Activated T-helper 1 cell treated with Interleukin-2 at 50 U/mL for 16 hours (primary cell): Measurements from ENCODE around the gene IL4R.
"Not testable (repeated sequence)": the region's sequence is repeated elsewhere in the genome, so short reads cannot be mapped to it uniquely, and the experiment has no call there.

Experiments used
- DNase-seq: peaks from one replicate; pipeline ENCODE4 v3.0.0-alpha.2; 2020; ENCODE audit warnings: low read depth

IL4R gene

GRCh38 chr16:27381236-27381635 lies 67.5 kb downstream of the IL4R start:
- DNase-seq: no peak

DNA sequence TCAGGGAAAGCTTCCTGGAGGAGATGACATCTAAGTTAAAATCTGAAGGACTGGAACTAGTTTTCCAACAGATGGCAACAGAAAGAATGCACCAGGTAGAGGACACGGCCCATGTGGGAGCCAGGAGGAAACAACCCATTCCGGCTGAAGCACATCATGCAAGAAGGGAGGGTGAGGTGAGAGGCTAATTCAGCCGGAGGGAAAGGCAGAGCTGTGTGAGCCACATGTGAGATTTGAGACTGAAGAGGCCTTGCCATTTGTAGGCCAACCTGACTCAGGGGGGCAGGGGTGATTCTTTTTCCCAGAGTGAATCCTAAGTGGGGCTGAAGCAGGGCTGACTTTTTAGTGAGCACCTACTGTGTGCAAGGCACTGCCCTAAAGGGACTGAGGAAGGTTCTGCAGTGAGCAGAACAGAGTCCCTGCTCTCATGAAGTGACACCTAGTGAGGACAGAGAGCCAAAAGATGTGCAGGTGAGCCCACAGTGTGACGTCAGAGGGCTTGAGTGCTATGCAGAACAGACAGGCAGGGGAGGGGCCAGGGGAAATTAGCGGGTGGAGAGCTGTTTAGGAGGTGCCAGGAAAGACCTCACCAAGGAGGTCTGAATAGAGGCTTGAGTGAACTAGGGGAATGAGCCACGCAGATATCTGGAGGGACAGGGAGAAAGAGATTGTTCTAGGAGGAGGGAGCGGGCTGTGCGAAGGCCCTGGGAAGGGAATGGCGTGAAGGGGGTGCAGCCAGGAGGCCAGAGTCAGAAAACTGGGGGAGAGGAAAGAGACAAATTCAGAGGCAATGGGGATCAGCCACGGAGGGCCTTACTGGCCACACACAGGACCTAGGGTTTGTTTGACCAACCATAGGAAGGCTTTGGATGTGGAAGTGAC lies 68.4 kb downstream of the IL4R start:
- no peak for DNase-seq

DNA sequence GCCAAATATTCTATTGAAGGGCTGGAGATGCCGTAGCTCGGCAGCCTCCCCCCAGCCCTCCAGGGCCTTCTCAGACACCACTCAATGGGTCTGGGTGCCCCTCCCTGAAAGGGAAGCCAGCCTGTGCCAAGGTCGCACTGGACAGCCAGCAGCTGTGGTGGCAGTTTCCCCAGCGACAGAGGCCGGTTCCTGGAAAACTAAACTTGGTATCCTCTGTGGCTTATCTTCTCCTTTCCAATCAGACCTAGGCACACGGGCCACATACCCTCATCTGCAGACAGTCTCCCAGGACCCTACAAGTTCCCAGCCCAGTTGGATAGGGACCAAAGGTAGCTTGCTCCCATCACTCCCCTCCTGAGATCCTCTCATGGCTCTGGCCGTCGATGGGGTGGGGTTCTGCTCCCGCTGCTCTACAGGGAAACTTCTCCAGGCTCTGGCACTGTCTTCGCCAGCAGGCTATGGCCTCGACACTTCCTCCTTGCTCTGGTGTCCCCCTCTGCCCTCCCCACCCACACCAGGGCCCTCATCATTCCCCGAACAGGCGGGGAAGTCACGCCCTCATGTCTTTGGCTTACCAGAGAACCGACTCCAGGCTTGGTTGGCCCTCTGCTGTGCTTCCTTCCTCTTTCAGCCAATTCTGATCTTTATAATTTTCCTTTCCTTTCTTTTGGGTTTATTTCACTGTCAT lies 69.9 kb downstream of the IL4R start:
- no peak for DNase-seq

DNA sequence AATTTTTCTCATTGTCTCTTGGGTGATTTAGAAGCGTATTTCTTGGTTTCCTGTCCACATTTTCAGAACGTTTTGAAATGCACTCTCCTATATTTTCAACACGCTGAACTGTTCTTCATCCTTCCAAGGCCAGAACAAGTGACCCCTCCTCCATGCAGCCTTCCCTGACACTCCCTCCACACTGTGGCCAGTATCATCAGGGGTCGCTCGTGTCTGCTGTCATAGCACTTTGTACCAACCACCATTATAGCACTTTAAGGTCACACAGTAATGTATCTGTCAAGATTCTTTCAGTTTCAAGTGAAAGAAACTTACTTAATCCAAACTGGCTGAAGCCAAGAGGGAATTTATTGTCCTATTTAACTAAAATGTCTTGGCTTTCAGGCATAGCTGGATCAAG lies 70.7 kb downstream of the IL4R start:
- no peak for DNase-seq

DNA sequence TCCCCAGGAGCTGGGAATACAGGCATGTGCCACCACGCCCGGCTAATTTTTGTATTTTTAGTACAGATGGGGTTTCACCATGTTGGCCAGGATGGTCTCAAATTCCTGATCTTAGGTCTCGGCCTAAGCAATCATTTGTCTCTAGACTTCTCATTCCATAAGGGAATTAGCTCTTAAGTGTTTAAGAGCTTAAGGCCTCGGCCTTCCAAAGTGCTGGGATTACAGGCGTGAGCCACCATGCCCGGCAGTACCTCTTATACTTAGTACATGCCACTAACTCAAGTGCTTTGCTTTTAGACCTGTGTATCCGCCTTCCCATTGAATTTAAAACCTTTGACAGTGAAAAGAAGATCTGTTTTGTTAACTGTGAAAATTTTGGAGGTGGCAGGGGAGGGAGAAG lies 71.6 kb downstream of the IL4R start:
- no peak for DNase-seq

DNA sequence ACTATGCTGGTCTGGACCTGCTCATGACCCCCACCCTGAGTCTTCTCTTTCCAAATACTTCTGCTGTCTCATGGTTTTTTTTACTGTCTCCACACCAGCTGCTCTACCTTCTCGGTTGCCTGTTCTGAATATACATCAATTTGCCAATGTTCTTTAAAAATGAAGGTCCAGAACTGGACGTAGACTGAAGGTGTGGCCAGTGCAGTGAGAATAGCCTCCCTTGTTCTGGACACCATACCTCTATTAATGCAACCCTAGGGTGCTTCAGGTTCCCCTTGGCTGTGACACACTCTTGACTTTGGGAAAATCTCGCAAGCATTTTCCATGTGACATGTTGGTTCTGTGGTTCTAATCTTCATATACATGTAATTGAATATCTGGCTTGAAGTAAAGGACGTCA lies 72.9 kb downstream of the IL4R start:
- no peak for DNase-seq

- DNase-seq: no peak
Measured at GRCh38 chr16:27387724-27388123, 74.0 kb downstream of the IL4R start.

DNA sequence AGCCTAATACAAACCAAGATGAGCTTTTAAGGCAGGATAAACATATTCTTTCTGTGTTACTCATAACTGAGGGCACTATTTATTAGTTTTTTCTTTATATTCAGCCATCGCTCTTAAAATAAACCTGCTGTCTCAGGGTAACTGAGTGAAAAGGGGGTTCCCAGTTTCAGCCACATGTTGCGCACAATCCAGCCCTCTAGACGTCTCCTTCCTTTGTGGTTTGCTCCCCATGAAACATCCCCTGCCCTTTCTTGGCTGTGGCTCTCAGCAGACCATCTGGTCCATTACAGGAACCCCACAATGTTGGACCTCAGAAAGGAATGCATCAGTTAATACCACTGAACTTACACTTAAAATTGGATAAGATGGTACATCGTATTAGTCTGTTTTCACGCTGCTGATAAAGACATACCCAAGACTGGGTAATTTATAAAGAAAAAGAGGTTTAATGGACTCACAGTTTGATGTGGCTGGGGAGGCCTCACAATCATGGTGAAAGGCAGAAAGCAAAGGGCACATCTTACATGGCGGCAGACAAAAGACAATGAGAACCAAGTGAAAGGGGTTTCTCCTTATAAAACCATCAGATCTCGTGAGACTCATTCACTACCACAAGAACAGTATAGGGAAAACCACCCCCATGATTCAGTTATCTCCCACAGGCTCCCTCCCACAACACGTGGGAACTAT lies 75.6 kb downstream of the IL4R start:
- DNase-seq: no peak

- DNase-seq: no peak
Measured at GRCh38 chr16:27390151-27390550, 76.4 kb downstream of the IL4R start.

GRCh38 chr16:27392671-27393070 lies 78.9 kb downstream of the IL4R start:
- no peak for DNase-seq

GRCh38 chr16:27394516-27394915 lies 80.7 kb downstream of the IL4R start:
- no peak for DNase-seq

GRCh38 chr16:27398341-27398893 lies 84.6 kb downstream of the IL4R start:
- not testable (repeated sequence) for DNase-seq

DNA sequence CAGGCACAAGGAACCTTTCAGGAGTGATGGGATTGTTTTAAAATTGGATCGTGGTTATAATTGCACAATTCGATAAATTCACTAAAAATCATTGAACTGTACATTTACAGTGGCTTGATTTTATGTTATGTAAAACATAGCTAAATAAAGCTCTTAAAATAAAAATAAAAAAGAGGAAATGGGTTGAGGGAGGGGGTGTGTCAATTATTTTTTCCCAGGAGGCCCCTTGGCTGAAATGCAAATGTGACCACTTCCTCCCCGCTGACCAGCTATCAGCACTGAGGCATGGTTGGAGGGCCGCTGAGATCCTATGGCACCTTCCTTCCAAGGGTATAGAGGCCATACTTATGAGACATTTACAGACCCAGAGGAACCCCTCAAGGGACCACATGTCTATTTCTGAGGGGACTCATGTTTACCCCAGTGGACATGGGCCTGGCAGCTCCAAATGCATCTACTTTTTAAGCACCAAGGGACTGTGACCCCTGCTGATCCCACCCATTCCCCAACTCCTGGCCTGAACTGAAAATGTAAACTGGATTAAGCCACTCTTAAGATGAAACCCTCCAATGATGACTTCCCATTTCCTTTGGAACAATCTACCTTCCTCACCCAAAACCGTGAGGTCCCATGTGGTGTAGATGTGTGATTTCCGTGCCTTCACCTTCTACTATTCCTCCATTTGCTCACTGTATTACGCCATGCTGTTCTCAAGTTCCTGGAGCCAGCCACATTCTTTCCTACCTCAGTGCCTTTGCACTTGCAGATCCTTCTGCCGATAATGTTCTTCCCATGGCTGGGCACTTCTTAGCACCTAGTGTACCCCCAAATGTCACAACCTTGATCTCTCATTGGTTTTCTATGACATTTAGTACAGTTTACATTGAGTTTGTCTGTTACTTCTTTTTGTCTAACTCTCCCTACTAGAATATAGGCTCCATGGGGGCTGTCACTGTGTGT lies 85.4 kb downstream of the IL4R start:
- no peak for DNase-seq

GRCh38 chr16:27399969-27400368 lies 86.2 kb downstream of the IL4R start:
- no peak for DNase-seq

DNA sequence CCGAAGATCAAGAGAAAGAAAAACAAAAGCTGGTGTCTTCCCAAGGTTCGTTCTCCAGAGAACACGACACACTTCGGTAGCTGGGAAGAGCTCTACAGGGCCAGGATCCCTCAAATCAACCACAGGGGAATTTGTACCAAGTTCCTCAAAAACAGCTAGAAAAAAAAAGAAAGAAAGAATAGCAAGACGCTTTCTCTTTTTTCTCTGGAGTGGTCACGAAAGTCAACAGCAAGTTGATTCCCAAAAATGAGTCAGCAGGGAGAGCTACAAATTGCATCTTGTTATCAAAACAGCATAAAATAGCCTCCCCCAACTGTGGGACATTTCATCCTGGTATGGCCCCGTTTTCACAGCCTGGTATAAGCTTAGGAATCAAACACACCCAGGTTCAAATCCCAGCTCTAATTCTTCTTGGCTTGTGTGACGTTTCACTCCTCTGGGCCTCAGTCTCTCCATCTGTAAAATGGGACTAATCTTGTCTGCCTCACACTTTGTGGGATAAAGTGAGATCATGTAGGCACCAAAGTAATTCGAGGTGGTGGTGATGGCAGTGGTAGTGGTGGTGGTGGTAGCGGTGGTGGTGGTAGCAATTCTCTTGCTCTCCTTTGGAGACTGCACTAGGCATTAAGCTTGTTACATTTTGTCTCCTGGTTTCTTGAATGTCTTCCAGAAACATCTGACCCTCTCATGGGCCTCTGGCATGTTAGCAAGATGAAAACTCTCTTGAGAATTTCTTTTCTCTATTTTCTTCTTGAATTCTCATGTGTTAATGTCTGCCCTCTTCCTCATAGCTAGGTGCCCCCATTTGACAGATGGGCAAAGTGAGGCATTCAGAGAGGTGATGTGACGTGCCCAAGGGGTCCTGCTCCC lies 87.2 kb downstream of the IL4R start:
- no peak for DNase-seq

DNA sequence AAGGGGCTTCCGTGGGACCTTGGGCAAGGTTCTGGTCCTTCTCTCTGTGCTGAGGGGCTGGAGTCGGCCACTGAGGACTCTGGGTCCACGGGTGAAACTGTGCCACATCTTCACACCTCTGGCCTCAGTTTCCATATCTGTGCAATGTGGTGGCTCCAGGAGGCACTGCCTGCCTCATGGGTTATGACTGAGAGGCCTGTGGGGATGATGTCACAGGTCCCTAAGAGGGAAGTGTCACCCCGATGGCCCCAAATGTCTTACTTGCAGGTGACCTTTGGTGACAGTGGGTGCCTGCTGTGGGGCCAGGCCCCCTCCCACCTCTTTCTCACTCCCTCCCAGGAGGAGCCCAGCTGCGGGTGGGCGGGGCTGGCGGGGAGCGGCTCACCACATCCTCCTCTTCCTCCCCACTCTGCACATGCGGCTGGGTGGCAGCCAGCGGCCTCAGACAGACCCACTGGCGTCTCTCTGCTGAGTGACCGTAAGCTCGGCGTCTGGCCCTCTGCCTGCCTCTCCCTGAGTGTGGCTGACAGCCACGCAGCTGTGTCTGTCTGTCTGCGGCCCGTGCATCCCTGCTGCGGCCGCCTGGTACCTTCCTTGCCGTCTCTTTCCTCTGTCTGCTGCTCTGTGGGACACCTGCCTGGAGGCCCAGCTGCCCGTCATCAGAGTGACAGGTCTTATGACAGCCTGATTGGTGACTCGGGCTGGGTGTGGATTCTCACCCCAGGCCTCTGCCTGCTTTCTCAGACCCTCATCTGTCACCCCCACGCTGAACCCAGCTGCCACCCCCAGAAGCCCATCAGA lies 88.2 kb downstream of the IL4R start, which contains the start of gene IL21R:
IL21R (plus strand) TSS at position 407 of the 801 bp plus-strand sequence. CDS start 27,898 bp downstream, outside the sequence.
- peak; percentile 87 for DNase-seq

DNA sequence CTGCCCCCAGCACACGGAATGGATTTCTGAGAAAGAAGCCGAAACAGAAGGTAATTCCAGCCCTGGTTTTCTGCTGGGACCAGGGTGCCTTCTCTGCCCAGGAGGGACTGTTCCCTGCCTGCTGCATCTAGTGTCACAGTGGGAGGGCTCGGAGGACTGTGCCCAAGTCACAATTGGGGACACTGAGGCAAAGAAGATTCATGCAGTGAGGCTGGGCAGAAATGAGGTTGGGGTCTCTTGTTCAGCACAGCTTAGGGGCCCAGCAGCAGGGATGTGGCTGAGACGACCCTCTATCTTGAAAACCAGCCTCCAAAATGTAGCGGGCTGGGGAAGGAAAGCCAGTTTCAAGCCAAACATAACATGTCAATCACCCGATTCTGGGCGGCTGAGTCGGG lies 88.8 kb downstream of the IL4R start:
- DNase-seq: no peak

DNA sequence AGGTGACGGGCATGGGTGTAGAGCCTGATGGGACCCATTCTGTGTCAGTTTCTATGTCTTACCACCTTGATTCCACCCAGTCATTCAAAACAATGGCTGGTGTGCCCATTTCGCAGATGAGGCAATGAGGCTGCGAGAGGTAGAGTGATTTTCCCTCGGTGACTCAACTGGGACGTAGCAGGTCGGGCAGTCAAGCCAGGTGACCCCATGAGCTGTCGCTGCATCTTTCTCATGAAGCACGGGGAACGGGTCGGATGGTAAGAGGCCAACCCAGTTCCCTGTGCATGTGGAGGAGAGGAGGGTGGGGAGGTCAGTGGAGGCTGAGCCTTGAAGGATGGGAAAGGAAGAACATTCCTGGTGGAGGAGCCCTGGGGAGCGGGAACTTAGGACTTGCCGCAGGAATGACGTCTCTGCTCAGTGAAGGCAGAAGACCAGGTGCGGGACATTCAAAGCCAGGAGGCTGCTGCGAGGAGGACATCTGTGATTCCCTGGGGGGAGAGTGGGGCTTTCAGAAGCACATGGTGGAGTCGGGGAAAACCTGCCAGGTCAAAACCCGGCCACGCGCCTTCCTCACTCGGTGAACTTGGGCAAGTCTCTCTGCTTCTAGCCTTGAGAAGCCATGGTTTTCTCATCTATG lies 89.3 kb downstream of the IL4R start:
- DNase-seq: no peak

GRCh38 chr16:27403601-27403992 lies 89.8 kb downstream of the IL4R start:
- DNase-seq: no peak
